ENCODE results near the gene ALG14. TPM values are rescaled to one million over a fixed set of nuclear protein-coding genes. Genes with fewer than 3 reads are reported as not detected.

Gene ALG14
- total RNA-seq, 1 donor from 2014 or later: 0.47 TPM

GRCh38 chr1:94988356-94988755 lies 84.4 kb downstream of the ALG14 start:
- no peak for DNase-seq (ENCODE audit: extremely low read depth, low read depth, low spot score)

- DNase-seq (ENCODE audit: extremely low read depth, low read depth, low spot score): no peak
Observed at GRCh38 chr1:94986783-94987182, 86.0 kb downstream of the ALG14 start.

GRCh38 chr1:94983171-94983739 lies 89.5 kb downstream of the ALG14 start:
- no peak for DNase-seq (ENCODE audit: extremely low read depth, low read depth, low spot score)

GRCh38 chr1:94982398-94982797 lies 90.4 kb downstream of the ALG14 start:
- no peak for DNase-seq (ENCODE audit: extremely low read depth, low read depth, low spot score)

GRCh38 chr1:94981575-94981973 lies 91.2 kb downstream of the ALG14 start:
- no peak for DNase-seq (ENCODE audit: extremely low read depth, low read depth, low spot score)

- DNase-seq (ENCODE audit: extremely low read depth, low read depth, low spot score): no peak
Observed at GRCh38 chr1:94980582-94981574, 91.9 kb downstream of the ALG14 start.

GRCh38 chr1:94979656-94980581 lies 92.8 kb downstream of the ALG14 start:
- no peak for DNase-seq (ENCODE audit: extremely low read depth, low read depth, low spot score)

- no peak for DNase-seq (ENCODE audit: extremely low read depth, low read depth, low spot score)
Observed at GRCh38 chr1:94979131-94979530, 93.6 kb downstream of the ALG14 start.

- DNase-seq (ENCODE audit: extremely low read depth, low read depth, low spot score): no peak
Observed at GRCh38 chr1:94978401-94978800, 94.3 kb downstream of the ALG14 start.

- no peak for DNase-seq (ENCODE audit: extremely low read depth, low read depth, low spot score)
Observed at GRCh38 chr1:94976971-94977548, 95.7 kb downstream of the ALG14 start.

GRCh38 chr1:94974824-94975223 lies 97.9 kb downstream of the ALG14 start:
- no peak for DNase-seq (ENCODE audit: extremely low read depth, low read depth, low spot score)

GRCh38 chr1:94974241-94974640 lies 98.5 kb downstream of the ALG14 start:
- no peak for DNase-seq (ENCODE audit: extremely low read depth, low read depth, low spot score)

- no peak for DNase-seq (ENCODE audit: extremely low read depth, low read depth, low spot score)
Observed at GRCh38 chr1:94973309-94973922, 99.3 kb downstream of the ALG14 start.

- DNase-seq (ENCODE audit: extremely low read depth, low read depth, low spot score): no peak
Observed at GRCh38 chr1:94971491-94971924, 101.2 kb downstream of the ALG14 start.

- DNase-seq (ENCODE audit: extremely low read depth, low read depth, low spot score): no peak
Observed at GRCh38 chr1:94970783-94971182, 102.0 kb downstream of the ALG14 start.

- DNase-seq (ENCODE audit: extremely low read depth, low read depth, low spot score): no peak
Observed at GRCh38 chr1:94969137-94969536, 103.6 kb downstream of the ALG14 start.

GRCh38 chr1:94966033-94966432 lies 106.7 kb downstream of the ALG14 start:
- no peak for DNase-seq (ENCODE audit: extremely low read depth, low read depth, low spot score)

- no peak for DNase-seq (ENCODE audit: extremely low read depth, low read depth, low spot score)
Observed at GRCh38 chr1:94963864-94964263, 108.9 kb downstream of the ALG14 start.

- no peak for DNase-seq (ENCODE audit: extremely low read depth, low read depth, low spot score)
Observed at GRCh38 chr1:94962409-94963265, 110.1 kb downstream of the ALG14 start.
